Gastrocnemius medialis (tissue), 4 donors: ENCODE measurements around the gene RXRG. TPM values are rescaled to one million over a fixed set of nuclear protein-coding genes. Genes with fewer than 3 reads are reported as not detected.

Source experiments
- ATAC-seq, 2 donors: fragments of 150-250 bp; one replicate each; pipeline ENCODE4 v1.9.1; 2016
- DNase-seq, 2 donors: peaks; one replicate each; pipeline ENCODE4 v3.0.0-alpha.2; 2019
- H3K27ac ChIP-seq, 4 donors: fragments of 200-600 bp; sonication (generic); 1 replicate in 1 of 4; 2 replicates in 3 of 4; pipeline ENCODE4 v1.5.1; 2016 to 2018; ENCODE audit warnings: mild to moderate bottlenecking in 2 of 4, moderate library complexity in 1 of 4
- H3K27me3 ChIP-seq, 3 donors: fragments of 200-600 bp; sonication (generic) in 2 of 3; 1 replicate in 1 of 3; 2 replicates in 2 of 3; pipeline versions ENCODE4 v1.5.1 to v1.6.0; 2016 to 2019; ENCODE audit warnings: mild to moderate bottlenecking in 1 of 3, moderate library complexity in 1 of 3
- H3K36me3 ChIP-seq, 2 donors: fragments of 200-600 bp; sonication (generic) in 1 of 2; one replicate each; pipeline ENCODE4 v1.5.1; 2017 to 2018
- H3K4me1 ChIP-seq, 2 donors: fragments of 200-600 bp; sonication (generic) in 1 of 2; one replicate each; pipeline ENCODE4 v1.5.1; 2016 to 2017; ENCODE audit warnings: mild to moderate bottlenecking in 2 of 2
- H3K4me3 ChIP-seq, 4 donors: fragments of 200-600 bp; sonication (generic) in 3 of 4; 1 replicate in 1 of 4; 2 replicates in 3 of 4; pipeline ENCODE4 v1.5.1; 2016 to 2019; ENCODE audit warnings: mild to moderate bottlenecking in 2 of 4
- H3K9me3 ChIP-seq, 3 donors: fragments of 200-600 bp; sonication (generic) in 2 of 3; 1 replicate in 1 of 3; 2 replicates in 2 of 3; pipeline ENCODE4 v1.5.1; 2016 to 2019
- POLR2A ChIP-seq, 2 donors: fragments of 450-650 bp; IDR thresholded peaks; one replicate each; pipeline ENCODE4 v1.6.1; 2017; ENCODE audit warnings: antibody characterized with exemption in 2 of 2, mild to moderate bottlenecking in 2 of 2, moderate library complexity in 2 of 2
- in situ Hi-C, 4 donors: fragments of 200-750 bp; cut with MboI; loops; one replicate each; pipeline versions ENCODE4 v1.15.0 to v1.8.0; 2017; ENCODE audit warnings: low sequenced_read_pairs in 4 of 4
- intact Hi-C: fragments of 100-400 bp; cut with DNase I; formaldehyde crosslinking; loops from one replicate; pipeline ENCODE4 v1.15.1; 2023; ENCODE audit warnings: low total_unique reads
- total RNA-seq, 4 donors: library from RNA; depleted of rRNA; stranded (reverse); fragments of >200 nt; gene quantifications; one replicate each; pipeline versions ENCODE4 v1.1.0 to v1.2.3, GENCODE V29; 2016
- TF ChIP-seq, protein P1 (sequence below), 5 experiments: fragments of 450-650 bp in 3 of 5; fragments of 200-600 bp in 2 of 5; sonication (generic) in 2 of 5; IDR thresholded peaks in 4 of 5; conservative IDR thresholded peaks in 1 of 5; 1 replicate in 4 of 5; 2 replicates in 1 of 5; pipeline ENCODE4 v1.5.1; 2016 to 2019; ENCODE audit warnings: antibody characterized with exemption in 5 of 5, mild to moderate bottlenecking in 3 of 5, moderate library complexity in 3 of 5

RXRG gene
- total RNA-seq, 4 donors from 2014 or later = 4.2 to 15.9 (median 6.0) TPM

GRCh38 chr1:165376811-165377311 is 68.1 kb downstream of the RXRG start:
- in situ Hi-C loops = loop anchor here in 1 of 4 donors (25.0 kb wide), 1 partner anchor 385 kb away; the partner anchor contains the start of gene TMCO1
- peak overlapping the region; percentile 70 to 84 (median 73) for H3K27ac ChIP-seq
- ATAC-seq = no peak

DNA sequence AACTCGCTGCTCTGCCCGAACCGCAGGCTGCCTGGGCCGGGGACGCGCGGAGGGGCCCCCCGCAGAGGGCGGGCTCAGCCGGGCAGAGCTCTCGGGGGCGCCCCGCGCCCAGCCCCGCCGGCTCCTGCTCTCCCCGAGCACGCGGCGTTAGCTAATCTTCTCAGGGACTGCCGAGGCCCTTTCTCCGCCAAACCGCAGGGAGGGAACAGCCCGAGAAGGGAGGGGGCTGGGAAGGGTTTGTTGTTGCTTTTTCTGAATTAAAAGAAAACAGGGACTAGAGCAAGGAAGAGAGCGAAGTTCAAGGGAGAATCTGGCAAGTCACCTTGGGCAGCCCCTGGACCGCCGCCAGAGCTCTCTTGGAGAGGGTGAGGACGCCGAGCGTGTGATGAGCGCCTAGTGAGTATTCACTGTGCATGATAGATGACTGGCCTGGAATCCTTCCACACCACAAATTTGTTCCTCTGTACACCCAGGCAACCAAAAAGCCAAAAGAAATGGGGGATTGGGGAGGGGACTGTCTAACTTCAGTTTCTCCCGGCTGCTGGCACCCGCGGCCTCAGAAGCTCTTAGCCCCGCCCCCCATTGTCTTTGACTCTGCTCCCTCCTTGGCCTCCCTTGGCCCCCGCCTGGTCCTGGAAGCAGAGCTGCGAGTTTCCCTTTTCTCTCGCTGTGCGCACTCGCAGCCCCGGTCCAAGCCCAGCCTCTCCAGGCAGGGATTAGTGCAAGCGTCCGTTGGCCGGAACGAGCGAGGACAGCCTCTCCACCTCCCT is 68.7 kb downstream of the RXRG start:
- Histone ChIP-seq H3K36me3 (no peaks in the 10 kb centered on the region), H3K4me1 (peaks cover 7 to 14% of the 10 kb centered on the region in 2 donors), H3K27me3 (no peaks in the 10 kb centered on the region), H3K4me3 (peak overlapping the region; percentile 41 to 67 (median 54)), H3K9me3 (no peaks in the 10 kb centered on the region), H3K27ac (peak overlapping the region; percentile 70 to 84 (median 73))
- in situ Hi-C loops (loop anchor here in 1 of 4 donors (25.0 kb wide), 1 partner anchor 386 kb away; the partner anchor contains the start of gene TMCO1), intact Hi-C loops (no loop called here)
- ATAC-seq = peak; percentile 85 to 92
- TF ChIP-seq, protein P1, sequence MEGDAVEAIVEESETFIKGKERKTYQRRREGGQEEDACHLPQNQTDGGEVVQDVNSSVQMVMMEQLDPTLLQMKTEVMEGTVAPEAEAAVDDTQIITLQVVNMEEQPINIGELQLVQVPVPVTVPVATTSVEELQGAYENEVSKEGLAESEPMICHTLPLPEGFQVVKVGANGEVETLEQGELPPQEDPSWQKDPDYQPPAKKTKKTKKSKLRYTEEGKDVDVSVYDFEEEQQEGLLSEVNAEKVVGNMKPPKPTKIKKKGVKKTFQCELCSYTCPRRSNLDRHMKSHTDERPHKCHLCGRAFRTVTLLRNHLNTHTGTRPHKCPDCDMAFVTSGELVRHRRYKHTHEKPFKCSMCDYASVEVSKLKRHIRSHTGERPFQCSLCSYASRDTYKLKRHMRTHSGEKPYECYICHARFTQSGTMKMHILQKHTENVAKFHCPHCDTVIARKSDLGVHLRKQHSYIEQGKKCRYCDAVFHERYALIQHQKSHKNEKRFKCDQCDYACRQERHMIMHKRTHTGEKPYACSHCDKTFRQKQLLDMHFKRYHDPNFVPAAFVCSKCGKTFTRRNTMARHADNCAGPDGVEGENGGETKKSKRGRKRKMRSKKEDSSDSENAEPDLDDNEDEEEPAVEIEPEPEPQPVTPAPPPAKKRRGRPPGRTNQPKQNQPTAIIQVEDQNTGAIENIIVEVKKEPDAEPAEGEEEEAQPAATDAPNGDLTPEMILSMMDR (IDR thresholded peaks at IDR 0.05 in 4 of 5, conservative IDR thresholded peaks at IDR 0.05 in 1 of 5) = no peak
- no peak for TF ChIP-seq POLR2A (IDR thresholded peaks at IDR 0.05)
- peak; percentile 71 to 74 for DNase-seq

More at GRCh38 chr1:165376811-165377311, 68.1 kb downstream of the RXRG start:
- intact Hi-C loops = no loop called here
- TF ChIP-seq, protein P1 (IDR thresholded peaks at IDR 0.05 in 4 of 5, conservative IDR thresholded peaks at IDR 0.05 in 1 of 5) = no peak
- no peak for TF ChIP-seq POLR2A (IDR thresholded peaks at IDR 0.05)
- peak overlapping the region; percentile 41 to 67 (median 54) for H3K4me3 ChIP-seq
- H3K36me3 ChIP-seq = no peaks in the 10 kb centered on the region
- H3K27me3 ChIP-seq = no peaks in the 10 kb centered on the region
- no peaks in the 10 kb centered on the region for H3K9me3 ChIP-seq
- no peak for DNase-seq
- peaks cover 7 to 14% of the 10 kb centered on the region in 2 donors for H3K4me1 ChIP-seq

- in situ Hi-C loops = loop anchor here in 1 of 4 donors (25.0 kb wide), 1 partner anchor 387 kb away; the partner anchor contains the start of gene TMCO1
- H3K36me3 ChIP-seq = no peaks in the 10 kb centered on the region
- peak overlapping the region; percentile 70 to 84 (median 73) for H3K27ac ChIP-seq
- peaks cover 7 to 14% of the 10 kb centered on the region in 2 donors for H3K4me1 ChIP-seq
- TF ChIP-seq, protein P1 (IDR thresholded peaks at IDR 0.05 in 4 of 5, conservative IDR thresholded peaks at IDR 0.05 in 1 of 5) = no peak
- no peak for TF ChIP-seq POLR2A (IDR thresholded peaks at IDR 0.05)
- H3K4me3 ChIP-seq = peak overlapping the region; percentile 41 to 67 (median 54)
- DNase-seq = no peak
- peak in 1 of 2 donors; percentile 6 for ATAC-seq
- intact Hi-C loops = no loop called here
- H3K9me3 ChIP-seq = no peaks in the 10 kb centered on the region
- no peaks in the 10 kb centered on the region for H3K27me3 ChIP-seq
Measured at GRCh38 chr1:165375623-165376022, 69.3 kb downstream of the RXRG start.

DNA sequence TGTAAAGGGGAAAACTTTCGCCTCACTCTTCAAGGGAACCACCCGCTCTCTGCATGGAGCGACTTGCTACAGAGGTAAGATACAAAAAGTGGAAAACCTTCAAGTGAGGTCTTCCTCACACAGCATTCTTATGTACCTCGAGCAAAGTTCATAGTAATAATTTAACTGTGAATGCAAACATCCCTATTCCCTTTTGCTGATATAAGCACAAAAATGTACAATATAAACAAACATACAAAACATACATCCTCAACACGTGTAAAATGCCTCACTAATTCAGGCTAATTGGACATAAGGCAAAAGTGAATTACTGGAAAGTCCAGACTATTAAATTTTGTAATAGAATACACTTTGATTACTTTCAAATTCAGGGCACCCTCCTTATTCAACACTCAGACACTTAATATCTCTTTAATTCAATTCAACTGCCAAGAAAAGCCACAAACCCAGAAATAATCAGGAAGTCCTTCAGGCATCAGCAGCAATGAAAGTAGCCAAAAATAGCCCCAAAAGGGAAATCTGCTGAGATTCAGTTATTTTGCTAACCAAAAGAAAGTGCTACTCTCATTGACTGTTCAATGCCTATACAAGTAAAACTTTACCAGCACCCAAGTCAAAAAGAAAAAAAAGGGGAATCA is 73.2 kb downstream of the RXRG start:
- in situ Hi-C loops = loop anchor here in 1 of 4 donors (5.0 kb wide), 1 partner anchor 114 kb away; no protein-coding TSS in a partner anchor
- DNase-seq (no peak), ATAC-seq (no peak)
- Histone ChIP-seq H3K9me3 (no peaks in the 10 kb centered on the region), H3K4me3 (no peak overlapping the region), H3K4me1 (peaks cover 7 to 10% of the 10 kb centered on the region in 2 donors), H3K36me3 (no peaks in the 10 kb centered on the region), H3K27me3 (no peaks in the 10 kb centered on the region), H3K27ac (no peak overlapping the region)
- no peak for TF ChIP-seq POLR2A (IDR thresholded peaks at IDR 0.05)
- TF ChIP-seq, protein P1 (IDR thresholded peaks at IDR 0.05 in 4 of 5, conservative IDR thresholded peaks at IDR 0.05 in 1 of 5) = no peak
- intact Hi-C loops = no loop called here
